Osteocyte (in vitro differentiated cells): ENCODE measurements around the gene ANAPC10. TPM values are rescaled to one million over a fixed set of nuclear protein-coding genes. Genes with fewer than 3 reads are reported as not detected.

Experiments used
- DNase-seq: peaks from one replicate; pipeline ENCODE4 v3.0.0; 2021; ENCODE audit warnings: mixed read lengths; ENCODE audit not compliant: unreplicated experiment; ENCODE audit errors: extremely low spot score
- H3K27ac Mint-ChIP-seq: one replicate; pipeline ENCODE4 v1.8.0; 2021; ENCODE audit warnings: mild to moderate bottlenecking, mixed read lengths; ENCODE audit not compliant: unreplicated experiment
- H3K27me3 Mint-ChIP-seq: one replicate; pipeline ENCODE4 v1.8.0; 2021; ENCODE audit warnings: mixed read lengths; ENCODE audit not compliant: unreplicated experiment
- H3K36me3 Mint-ChIP-seq: one replicate; pipeline ENCODE4 v1.8.0; 2021; ENCODE audit warnings: mixed read lengths; ENCODE audit not compliant: unreplicated experiment
- H3K4me1 Mint-ChIP-seq: one replicate; pipeline ENCODE4 v1.8.0; 2021; ENCODE audit warnings: mixed read lengths; ENCODE audit not compliant: unreplicated experiment
- H3K4me3 Mint-ChIP-seq: one replicate; pipeline ENCODE4 v1.8.0; 2021; ENCODE audit warnings: mild to moderate bottlenecking, moderate library complexity, mixed read lengths; ENCODE audit not compliant: unreplicated experiment
- H3K9me3 Mint-ChIP-seq: one replicate; pipeline ENCODE4 v1.8.0; 2021; ENCODE audit warnings: mixed read lengths; ENCODE audit not compliant: unreplicated experiment
- total RNA-seq: library from RNA; stranded (reverse); gene quantifications from 2 replicates; pipeline ENCODE4 v1.2.1, GENCODE V29; 2021
- TF ChIP-seq, protein P1 (sequence below): fragments of 200-600 bp; sonication (generic); IDR thresholded peaks from 2 replicates; pipeline ENCODE4 v1.5.0; 2021; ENCODE audit warnings: antibody characterized with exemption, mild to moderate bottlenecking, moderate library complexity

The ANAPC10 gene
- total RNA-seq, 1 donor from 2014 or later = 16.8 TPM

DNA sequence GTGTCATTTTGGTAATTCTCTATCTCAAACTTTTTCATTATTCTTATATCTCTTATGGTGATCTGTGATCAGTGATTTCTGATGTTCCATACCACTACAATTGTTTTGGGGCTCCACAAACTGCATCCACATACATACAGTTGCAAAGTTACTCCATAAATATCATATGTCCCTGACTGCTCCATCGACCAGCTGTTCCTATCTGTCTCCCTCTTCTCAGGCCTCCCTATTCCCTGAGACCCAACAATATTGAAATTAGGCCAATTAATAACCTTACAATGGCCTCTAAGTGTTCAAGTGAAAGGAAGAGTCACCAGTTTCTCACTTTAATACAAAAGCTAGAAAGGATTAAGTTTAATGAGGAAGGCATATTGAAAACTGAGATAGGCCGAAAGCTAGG lies 108.7 kb downstream of the ANAPC10 start:
- no peak overlapping the region for H3K27ac Mint-ChIP-seq

DNA sequence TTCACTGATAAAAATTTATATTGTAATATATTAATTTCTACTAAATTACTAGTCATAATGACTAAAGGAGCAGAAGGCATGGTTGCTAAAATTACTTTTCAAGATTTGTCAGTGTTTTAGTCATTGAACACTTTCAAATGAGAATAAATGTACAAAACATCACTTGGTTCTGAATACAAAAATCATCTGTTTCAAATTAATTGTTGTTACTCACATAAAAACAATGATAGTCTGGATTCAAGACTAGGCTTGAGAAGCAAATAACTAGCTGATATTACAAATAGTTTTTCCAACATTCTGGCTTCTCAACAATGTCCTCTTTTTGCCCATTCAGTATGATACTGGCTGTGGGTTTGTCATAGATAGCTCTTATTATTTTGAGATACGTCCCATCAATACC lies 112.5 kb downstream of the ANAPC10 start:
- no peak for DNase-seq
- no peak overlapping the region for H3K4me3 Mint-ChIP-seq

More for the DNA sequence above, 108.7 kb downstream of the ANAPC10 start:
- H3K4me1 Mint-ChIP-seq = peaks cover 3% of the 10 kb centered on the region
- H3K27me3 Mint-ChIP-seq = no peaks in the 10 kb centered on the region
- no peaks in the 10 kb centered on the region for H3K9me3 Mint-ChIP-seq
- DNase-seq = no peak
- TF ChIP-seq, protein P1, sequence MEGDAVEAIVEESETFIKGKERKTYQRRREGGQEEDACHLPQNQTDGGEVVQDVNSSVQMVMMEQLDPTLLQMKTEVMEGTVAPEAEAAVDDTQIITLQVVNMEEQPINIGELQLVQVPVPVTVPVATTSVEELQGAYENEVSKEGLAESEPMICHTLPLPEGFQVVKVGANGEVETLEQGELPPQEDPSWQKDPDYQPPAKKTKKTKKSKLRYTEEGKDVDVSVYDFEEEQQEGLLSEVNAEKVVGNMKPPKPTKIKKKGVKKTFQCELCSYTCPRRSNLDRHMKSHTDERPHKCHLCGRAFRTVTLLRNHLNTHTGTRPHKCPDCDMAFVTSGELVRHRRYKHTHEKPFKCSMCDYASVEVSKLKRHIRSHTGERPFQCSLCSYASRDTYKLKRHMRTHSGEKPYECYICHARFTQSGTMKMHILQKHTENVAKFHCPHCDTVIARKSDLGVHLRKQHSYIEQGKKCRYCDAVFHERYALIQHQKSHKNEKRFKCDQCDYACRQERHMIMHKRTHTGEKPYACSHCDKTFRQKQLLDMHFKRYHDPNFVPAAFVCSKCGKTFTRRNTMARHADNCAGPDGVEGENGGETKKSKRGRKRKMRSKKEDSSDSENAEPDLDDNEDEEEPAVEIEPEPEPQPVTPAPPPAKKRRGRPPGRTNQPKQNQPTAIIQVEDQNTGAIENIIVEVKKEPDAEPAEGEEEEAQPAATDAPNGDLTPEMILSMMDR = no peak
- H3K36me3 Mint-ChIP-seq = peaks cover 17% of the 10 kb centered on the region
- no peak overlapping the region for H3K4me3 Mint-ChIP-seq

DNA sequence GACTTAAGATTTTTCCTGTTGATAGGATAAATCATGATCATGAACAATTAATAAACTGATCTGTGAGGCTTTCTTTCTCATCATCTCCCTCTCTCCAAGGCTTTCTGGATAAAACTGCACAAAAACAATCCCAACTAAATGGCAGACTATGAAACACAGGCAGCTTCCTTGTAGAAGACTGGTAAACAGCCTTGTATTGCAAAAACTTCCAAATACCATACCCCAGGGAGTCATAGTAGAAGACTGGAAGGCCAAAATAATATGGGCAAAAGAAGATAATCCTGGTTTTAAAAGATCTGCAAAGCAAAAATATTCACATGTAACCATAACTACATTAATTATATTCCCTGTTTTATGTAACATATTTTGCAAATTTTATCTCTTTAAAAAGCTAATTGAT lies 113.0 kb downstream of the ANAPC10 start:
- Mint-ChIP-seq H3K9me3 (no peaks in the 10 kb centered on the region), H3K4me1 (peaks cover 3% of the 10 kb centered on the region), H3K36me3 (peaks cover 5% of the 10 kb centered on the region), H3K27ac (no peak overlapping the region), H3K4me3 (no peak overlapping the region), H3K27me3 (no peaks in the 10 kb centered on the region)
- DNase-seq = no peak
- TF ChIP-seq, protein P1 = no peak

More for the DNA sequence above, 112.5 kb downstream of the ANAPC10 start:
- TF ChIP-seq, protein P1 = no peak
- Mint-ChIP-seq H3K9me3 (no peaks in the 10 kb centered on the region), H3K27ac (no peak overlapping the region), H3K36me3 (peaks cover 5% of the 10 kb centered on the region), H3K27me3 (no peaks in the 10 kb centered on the region), H3K4me1 (peaks cover 3% of the 10 kb centered on the region)

DNA sequence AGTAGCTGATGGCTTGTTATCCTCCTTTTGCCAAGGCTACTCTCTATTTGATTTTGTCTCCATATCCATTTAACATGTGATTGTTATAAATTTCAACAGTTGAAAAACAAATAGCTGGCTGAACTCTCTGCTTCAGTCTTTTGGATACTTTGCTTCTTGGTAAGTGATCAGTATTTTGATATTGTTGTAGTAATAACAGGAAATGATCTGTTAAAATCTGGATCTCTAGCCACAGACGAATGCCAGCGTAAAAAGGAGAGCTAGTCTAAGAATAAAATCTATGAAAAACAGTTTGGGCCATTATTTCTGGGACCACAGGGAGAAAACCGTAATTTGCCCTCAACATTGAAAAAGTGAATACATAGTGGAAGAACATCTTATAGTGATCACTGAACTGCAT lies 113.8 kb downstream of the ANAPC10 start:
- TF ChIP-seq, protein P1 = no peak
- DNase-seq = no peak
- Mint-ChIP-seq H3K4me3 (no peak overlapping the region), H3K36me3 (peaks cover 5% of the 10 kb centered on the region), H3K27ac (no peak overlapping the region), H3K9me3 (peaks cover 5% of the 10 kb centered on the region), H3K4me1 (peaks cover 3% of the 10 kb centered on the region), H3K27me3 (no peaks in the 10 kb centered on the region)

DNA sequence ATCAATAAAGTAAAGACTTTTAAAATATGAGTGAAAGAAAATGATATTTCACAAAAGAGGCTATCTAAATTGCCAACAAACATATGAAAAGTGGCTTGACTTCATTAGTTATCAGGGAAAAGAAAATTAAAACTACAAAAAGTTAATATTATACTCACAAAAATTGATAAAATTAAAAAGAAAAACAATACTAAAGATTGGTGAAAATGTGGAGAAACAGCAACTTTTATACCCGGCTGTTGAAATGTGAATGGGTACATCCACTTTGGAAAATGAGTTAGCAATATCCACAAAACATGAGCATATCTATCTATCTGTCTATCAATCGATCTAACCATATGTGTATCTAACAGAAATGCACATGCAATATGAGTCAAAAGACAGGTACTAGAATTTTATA lies 122.3 kb downstream of the ANAPC10 start:
- H3K36me3 Mint-ChIP-seq = peaks cover 2% of the 10 kb centered on the region
- no peaks in the 10 kb centered on the region for H3K27me3 Mint-ChIP-seq
- H3K9me3 Mint-ChIP-seq = peaks cover 17% of the 10 kb centered on the region
- no peak overlapping the region for H3K27ac Mint-ChIP-seq
- no peaks in the 10 kb centered on the region for H3K4me1 Mint-ChIP-seq
- TF ChIP-seq, protein P1 = no peak
- H3K4me3 Mint-ChIP-seq = no peak overlapping the region
- no peak for DNase-seq
